ENCODE data around the gene ACOXL.

- no peak for TF ChIP-seq POLR2A (IDR thresholded peaks at IDR 0.05)
- TF ChIP-seq, protein P1, sequence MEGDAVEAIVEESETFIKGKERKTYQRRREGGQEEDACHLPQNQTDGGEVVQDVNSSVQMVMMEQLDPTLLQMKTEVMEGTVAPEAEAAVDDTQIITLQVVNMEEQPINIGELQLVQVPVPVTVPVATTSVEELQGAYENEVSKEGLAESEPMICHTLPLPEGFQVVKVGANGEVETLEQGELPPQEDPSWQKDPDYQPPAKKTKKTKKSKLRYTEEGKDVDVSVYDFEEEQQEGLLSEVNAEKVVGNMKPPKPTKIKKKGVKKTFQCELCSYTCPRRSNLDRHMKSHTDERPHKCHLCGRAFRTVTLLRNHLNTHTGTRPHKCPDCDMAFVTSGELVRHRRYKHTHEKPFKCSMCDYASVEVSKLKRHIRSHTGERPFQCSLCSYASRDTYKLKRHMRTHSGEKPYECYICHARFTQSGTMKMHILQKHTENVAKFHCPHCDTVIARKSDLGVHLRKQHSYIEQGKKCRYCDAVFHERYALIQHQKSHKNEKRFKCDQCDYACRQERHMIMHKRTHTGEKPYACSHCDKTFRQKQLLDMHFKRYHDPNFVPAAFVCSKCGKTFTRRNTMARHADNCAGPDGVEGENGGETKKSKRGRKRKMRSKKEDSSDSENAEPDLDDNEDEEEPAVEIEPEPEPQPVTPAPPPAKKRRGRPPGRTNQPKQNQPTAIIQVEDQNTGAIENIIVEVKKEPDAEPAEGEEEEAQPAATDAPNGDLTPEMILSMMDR (IDR thresholded peaks at IDR 0.05) = no peak
Observed at GRCh38 chr2:110848071-110848470, 115.7 kb downstream of the ACOXL start.

Measured in esophagus squamous epithelium (tissue), 4 donors.